Naive B cell (primary cell): ENCODE data around the gene FBXL2. TPM values are rescaled to one million over a fixed set of nuclear protein-coding genes. Genes with fewer than 3 reads are reported as not detected.
A peak's percentile ranks its signal among the peaks of the same experiment; 100 is the strongest.
"Not testable (repeated sequence)": the region's sequence is repeated elsewhere in the genome, so short reads cannot be mapped to it uniquely, and the experiment has no call there.

Experiments
- ATAC-seq, 2 donors: fragments of 150-1000 bp; cut with Tn5 transposase; 2 replicates each; pipeline ENCODE4 v1.10.0; 2021; ENCODE audit warnings: low read depth in 2 of 2, mild to moderate bottlenecking in 2 of 2, moderate library complexity in 2 of 2
- DNase-seq: peaks from one replicate; pipeline ENCODE4 v3.0.0; 2022
- H3K27ac Mint-ChIP-seq, 6 donors: one replicate each; pipeline ENCODE4 v1.8.0; 2020 to 2022; ENCODE audit warnings: mild to moderate bottlenecking in 6 of 6, mixed read lengths in 6 of 6, moderate library complexity in 5 of 6, inconsistent platforms in 2 of 6
- H3K27me3 Mint-ChIP-seq, 3 donors: one replicate each; pipeline ENCODE4 v1.8.0; 2021 to 2022; ENCODE audit warnings: mixed read lengths in 3 of 3, mild to moderate bottlenecking in 1 of 3
- H3K36me3 Mint-ChIP-seq, 2 donors: one replicate each; pipeline ENCODE4 v1.8.0; 2020 to 2022; ENCODE audit warnings: mixed read lengths in 2 of 2, inconsistent platforms in 1 of 2, mild to moderate bottlenecking in 1 of 2
- H3K4me1 Mint-ChIP-seq, 3 donors: one replicate each; pipeline ENCODE4 v1.8.0; 2020 to 2022; ENCODE audit warnings: mixed read lengths in 3 of 3, inconsistent platforms in 1 of 3, mild to moderate bottlenecking in 1 of 3, moderate library complexity in 1 of 3
- H3K4me3 Mint-ChIP-seq, 8 donors: one replicate each; pipeline ENCODE4 v1.8.0; 2020 to 2022; ENCODE audit warnings: mild to moderate bottlenecking in 8 of 8, mixed read lengths in 8 of 8, moderate library complexity in 8 of 8, inconsistent platforms in 2 of 8
- H3K9me3 Mint-ChIP-seq, 7 donors: one replicate each; pipeline ENCODE4 v1.8.0; 2020 to 2022; ENCODE audit warnings: mixed read lengths in 7 of 7, mild to moderate bottlenecking in 5 of 7, inconsistent platforms in 2 of 7, moderate library complexity in 1 of 7
- polyA plus RNA-seq, 6 donors: library from polyadenylated mRNA; unstranded; fragments of 300-500 nt; fragmentation: Illumina TruSeq; gene quantifications; one replicate each; pipeline ENCODE4 v1.2.3, GENCODE V29; 2021; ENCODE audit warnings: low read depth in 6 of 6

Gene FBXL2
- polyA plus RNA-seq, 6 donors from 2014 or later, result 0.09 to 0.36 (median 0.23) TPM; not detected in 2

DNA sequence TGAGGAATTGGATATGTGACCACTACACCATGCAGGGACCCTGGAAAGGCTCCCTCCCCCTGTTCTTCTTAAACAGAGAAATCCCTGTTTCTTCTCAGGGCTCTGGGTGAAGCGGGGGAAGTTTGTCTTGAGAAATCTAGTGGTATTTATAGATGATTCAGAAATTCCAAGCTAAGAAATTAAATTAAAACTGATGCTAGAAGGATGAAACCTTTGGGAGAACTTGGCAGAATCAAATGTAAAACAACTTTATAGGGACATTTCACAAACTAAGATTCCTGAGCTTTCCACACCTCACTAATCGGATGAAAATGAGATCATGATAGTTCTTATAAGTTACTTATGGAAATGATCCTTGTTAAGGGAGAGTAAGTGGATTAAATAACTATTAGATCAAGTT lies 54.2 kb downstream of the FBXL2 start:
- Mint-ChIP-seq H3K36me3 (peaks cover 13 to 15% of the 10 kb centered on the region in 2 donors), H3K27me3 (peaks cover 5 to 7% (median 5%) of the 10 kb centered on the region in 3 donors), H3K4me3 (no peak overlapping the region), H3K27ac (no peak overlapping the region), H3K4me1 (no peaks in the 10 kb centered on the region), H3K9me3 (peaks cover 4 to 43% (median 16%) of the 10 kb centered on the region in 7 donors)
- no peak for DNase-seq
- ATAC-seq, result no peak

DNA sequence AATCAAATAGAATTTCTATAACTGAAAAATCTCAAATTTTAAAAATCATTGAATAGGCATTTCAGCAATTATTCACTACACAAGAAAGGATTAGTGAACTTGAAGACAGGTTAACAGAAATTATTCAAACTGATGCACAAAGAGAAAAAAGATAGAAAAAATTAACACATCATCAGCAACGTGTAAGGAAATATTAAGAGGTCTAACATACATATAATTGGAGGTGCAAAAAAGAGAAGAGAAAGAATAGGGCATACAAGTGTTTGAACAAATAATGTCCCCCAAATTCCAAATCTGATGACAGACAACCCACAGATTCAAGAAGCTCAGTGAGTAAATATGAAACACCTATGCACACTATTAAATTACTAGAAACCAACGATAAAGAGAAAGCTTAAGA lies 57.1 kb downstream of the FBXL2 start:
- ATAC-seq, result no peak
- Mint-ChIP-seq H3K27ac (no peak overlapping the region), H3K27me3 (peaks cover 0 to 5% (median 5%) of the 10 kb centered on the region in 3 donors)

DNA sequence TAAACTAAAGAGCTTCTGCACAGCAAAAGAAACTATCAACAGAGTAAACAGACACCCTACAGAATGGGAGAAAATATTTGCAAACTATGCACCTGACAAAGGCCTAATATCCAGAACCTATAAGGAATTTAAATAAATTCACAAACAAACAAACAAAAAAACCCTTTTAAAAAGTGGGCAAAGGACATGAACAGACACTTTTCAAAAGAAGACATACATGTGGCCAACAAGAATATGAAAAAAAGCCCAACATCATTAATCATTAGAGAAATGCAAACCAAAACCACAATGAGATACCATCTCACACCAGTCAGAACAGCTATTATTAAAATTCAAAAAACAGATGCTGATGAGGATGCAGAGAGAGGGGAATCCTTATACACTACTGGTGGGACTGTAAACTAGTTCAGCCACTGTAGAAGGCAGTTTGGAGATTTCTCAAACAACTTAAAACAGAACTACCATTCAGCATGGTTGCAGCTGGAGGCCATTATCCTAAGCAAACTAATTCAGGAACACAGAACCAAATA lies 61.8 kb downstream of the FBXL2 start:
- Mint-ChIP-seq H3K9me3 (peaks cover 5 to 17% (median 7%) of the 10 kb centered on the region in 7 donors), H3K27ac (peak overlapping the region in 1 of 6 donors; percentile 59)
- H3K4me3 Mint-ChIP-seq, H3K36me3 Mint-ChIP-seq, H3K27me3 Mint-ChIP-seq, ATAC-seq, DNase-seq, H3K4me1 Mint-ChIP-seq: not testable (repeated sequence)

More for the DNA sequence above, 57.1 kb downstream of the FBXL2 start:
- H3K4me1 Mint-ChIP-seq, result no peaks in the 10 kb centered on the region
- no peak for DNase-seq
- peaks cover 5 to 37% (median 16%) of the 10 kb centered on the region in 7 donors for H3K9me3 Mint-ChIP-seq
- H3K4me3 Mint-ChIP-seq, result no peak overlapping the region
- peaks cover 13 to 15% of the 10 kb centered on the region in 2 donors for H3K36me3 Mint-ChIP-seq

DNA sequence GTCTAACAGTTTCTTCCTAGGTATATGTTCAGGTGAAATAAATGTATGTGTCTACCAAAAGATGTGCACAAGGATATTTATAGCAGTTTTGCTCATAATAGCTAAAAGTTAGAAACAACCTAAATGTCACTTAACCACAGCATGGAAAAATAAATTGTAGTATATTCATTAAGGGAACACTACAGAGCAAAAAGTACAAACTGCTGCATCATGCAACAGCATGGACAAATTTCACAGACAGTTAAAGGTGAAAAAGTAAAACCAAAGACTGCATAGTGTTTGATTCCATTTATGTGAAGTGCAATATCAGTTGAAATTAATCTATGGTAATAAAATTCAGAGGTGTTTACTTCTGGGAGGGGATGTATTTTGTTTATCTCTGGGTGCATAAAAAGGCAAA lies 62.5 kb downstream of the FBXL2 start:
- Mint-ChIP-seq H3K27me3 (peaks cover 0 to under 1% (median 0%) of the 10 kb centered on the region in 3 donors), H3K36me3 (peaks cover under 1 to 2% of the 10 kb centered on the region in 2 donors), H3K9me3 (peaks cover 0 to 10% (median 1%) of the 10 kb centered on the region in 7 donors), H3K27ac (peak overlapping the region in 1 of 6 donors; percentile 3), H3K4me3 (no peak overlapping the region), H3K4me1 (no peaks in the 10 kb centered on the region)
- DNase-seq (no peak), ATAC-seq (no peak)

DNA sequence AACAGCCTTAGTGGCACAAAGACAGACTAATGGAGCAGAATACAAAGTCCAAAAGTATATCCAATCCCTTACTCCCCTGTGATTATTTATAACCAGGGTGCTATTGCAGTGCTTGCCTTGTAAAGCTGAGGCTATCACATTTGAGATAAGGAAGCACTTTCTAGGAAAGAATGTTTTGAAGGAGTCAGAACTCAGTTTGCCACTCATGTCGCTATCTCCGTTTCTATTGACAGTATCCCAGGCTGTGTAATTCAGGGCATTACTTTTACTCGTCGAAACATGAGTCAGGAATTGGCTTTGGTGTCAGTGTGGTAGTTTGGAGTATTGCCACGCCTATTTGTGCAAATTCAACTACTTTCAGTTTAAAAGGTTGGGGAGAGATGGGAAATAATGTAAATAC lies 78.4 kb downstream of the FBXL2 start:
- no peak for ATAC-seq
- no peaks in the 10 kb centered on the region for H3K9me3 Mint-ChIP-seq
- H3K4me3 Mint-ChIP-seq, result no peak overlapping the region
- H3K27me3 Mint-ChIP-seq, result peaks cover 0 to 8% (median 8%) of the 10 kb centered on the region in 3 donors
- H3K36me3 Mint-ChIP-seq, result peaks cover 0 to 4% of the 10 kb centered on the region in 2 donors
- H3K27ac Mint-ChIP-seq, result no peak overlapping the region
- H3K4me1 Mint-ChIP-seq, result no peaks in the 10 kb centered on the region
- no peak for DNase-seq

DNA sequence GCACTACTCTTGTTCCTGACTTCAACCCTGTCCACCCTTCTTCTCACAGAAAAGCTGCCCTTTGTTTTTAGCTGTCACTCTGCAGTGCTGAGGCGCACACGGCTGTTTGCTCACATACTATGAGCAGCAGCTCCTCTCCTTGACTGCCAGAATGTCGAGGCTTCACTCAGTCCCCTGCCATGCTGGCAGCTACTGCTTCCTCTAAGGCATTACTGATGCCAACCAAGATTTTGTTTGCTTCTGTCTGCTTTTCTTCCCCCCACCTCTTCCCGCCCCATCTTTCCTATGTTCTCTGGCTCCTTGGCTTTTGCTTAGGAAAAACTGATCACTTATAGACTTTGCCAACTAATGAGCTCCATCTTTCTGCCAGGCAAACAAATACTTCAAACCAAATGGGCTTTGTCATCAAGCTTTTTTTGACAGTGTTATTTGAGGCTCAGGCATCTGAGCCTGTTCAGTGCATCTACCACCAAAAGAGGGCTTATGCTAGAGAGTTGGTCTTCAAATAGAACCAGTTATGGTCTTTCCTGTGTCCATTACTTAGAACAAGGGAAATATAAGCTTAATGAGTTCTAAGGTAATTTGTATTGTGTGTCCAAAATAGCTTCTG lies 81.0 kb downstream of the FBXL2 start:
- H3K9me3 Mint-ChIP-seq, result no peaks in the 10 kb centered on the region
- no peak overlapping the region for H3K4me3 Mint-ChIP-seq

DNA sequence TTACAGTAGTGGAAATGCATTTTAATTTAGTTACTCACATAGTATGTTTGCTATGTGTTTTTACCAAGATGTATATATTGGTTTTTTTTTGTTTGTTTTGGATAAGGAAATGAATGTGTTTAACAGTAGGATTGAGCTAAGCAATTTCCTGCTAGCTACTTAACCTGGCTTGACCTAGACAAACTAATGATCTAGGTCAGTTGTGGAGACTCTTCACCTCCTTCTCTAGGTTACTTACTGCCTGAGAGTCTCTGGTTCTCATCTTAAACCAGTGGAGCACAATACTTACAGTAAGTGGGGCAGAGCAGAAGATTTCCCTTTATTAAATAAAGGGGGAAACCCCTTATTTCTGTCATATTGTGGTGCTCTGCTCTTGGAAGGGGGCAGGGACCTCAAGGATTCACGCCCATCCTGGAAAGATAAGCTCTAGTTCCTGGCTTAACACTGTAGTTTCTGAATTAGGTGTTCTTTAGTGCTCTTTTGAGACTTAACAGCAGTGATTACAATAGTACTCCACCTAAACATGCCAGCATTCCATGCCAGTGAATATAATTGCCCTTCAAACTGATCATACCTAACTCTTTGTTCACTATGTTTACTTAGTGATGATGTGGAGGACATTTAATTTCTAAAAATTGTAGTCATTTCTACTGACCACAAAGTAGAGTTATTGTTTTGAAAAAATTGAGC lies 83.0 kb downstream of the FBXL2 start:
- Mint-ChIP-seq H3K27ac (no peak overlapping the region), H3K9me3 (no peaks in the 10 kb centered on the region), H3K4me3 (no peak overlapping the region)

More for the DNA sequence above, 81.0 kb downstream of the FBXL2 start:
- Mint-ChIP-seq H3K36me3 (peaks cover 0 to 4% of the 10 kb centered on the region in 2 donors), H3K27ac (no peak overlapping the region), H3K27me3 (peaks cover 0 to 8% (median 8%) of the 10 kb centered on the region in 3 donors), H3K4me1 (no peaks in the 10 kb centered on the region)
- no peak for DNase-seq
- ATAC-seq, result no peak

DNA sequence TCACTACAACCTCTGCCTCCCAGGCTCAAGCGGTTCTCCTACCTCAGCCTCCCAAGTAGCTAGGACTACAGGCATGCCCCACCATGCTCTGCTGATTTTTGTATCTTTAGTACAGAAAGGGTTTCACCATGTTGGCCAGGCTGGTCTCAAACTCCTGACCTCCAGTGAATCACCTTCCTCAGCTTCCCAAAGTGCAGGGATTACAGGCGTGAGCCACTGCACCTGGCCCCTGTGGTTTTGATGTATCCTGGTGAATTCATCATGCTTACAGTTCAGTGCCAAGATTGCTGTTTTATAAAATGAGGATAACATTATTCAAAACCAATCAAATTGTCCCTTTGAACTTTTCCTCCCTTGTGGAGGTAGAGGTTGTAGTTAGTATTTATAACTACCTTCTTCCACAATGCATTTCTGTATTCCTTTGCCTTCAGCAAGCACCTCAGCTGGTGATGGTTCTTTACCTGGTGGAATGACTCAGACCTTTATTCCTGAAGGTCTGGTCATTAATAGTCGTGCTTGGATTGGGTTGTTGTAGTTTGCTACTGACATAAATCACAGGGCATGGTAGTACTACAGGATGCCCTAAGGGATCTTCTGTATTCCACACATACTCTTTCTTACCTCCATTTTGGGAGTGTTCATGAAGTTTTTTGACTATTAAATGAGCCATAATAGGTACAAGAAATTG lies 86.0 kb downstream of the FBXL2 start:
- no peaks in the 10 kb centered on the region for H3K36me3 Mint-ChIP-seq
- no peaks in the 10 kb centered on the region for H3K9me3 Mint-ChIP-seq
- DNase-seq (no peak), ATAC-seq (no peak)
- H3K27ac Mint-ChIP-seq, result peak overlapping the region in 1 of 6 donors; percentile 47
- H3K27me3 Mint-ChIP-seq, result peaks cover 0 to 8% (median 2%) of the 10 kb centered on the region in 3 donors
- H3K4me3 Mint-ChIP-seq, result no peak overlapping the region
- H3K4me1 Mint-ChIP-seq, result no peaks in the 10 kb centered on the region

More for the DNA sequence above, 83.0 kb downstream of the FBXL2 start:
- ATAC-seq, result no peak
- H3K36me3 Mint-ChIP-seq, result peaks cover 0 to 4% of the 10 kb centered on the region in 2 donors
- no peaks in the 10 kb centered on the region for H3K4me1 Mint-ChIP-seq
- DNase-seq, result no peak
- peaks cover 0 to 8% (median 8%) of the 10 kb centered on the region in 3 donors for H3K27me3 Mint-ChIP-seq

DNA sequence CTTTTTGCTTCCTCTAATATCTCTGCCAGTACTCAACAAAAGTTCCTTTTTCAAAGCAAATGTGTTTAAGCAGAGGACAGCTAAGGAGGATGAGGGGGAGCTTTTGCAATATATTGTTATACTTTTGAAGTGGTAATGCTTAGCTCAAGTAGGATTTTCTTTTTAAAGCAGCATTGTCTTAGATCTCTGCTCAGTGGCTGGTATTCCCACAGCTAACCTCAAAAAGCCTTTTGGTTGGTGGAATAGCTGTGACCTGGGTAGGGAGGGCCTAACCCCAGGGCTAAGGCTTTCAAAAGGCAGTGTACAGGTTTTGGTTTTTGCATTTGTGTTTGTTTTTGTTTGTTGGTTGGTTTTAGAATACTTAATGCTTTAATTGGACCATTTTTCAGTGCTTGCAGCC lies 86.8 kb downstream of the FBXL2 start:
- DNase-seq, result no peak
- no peaks in the 10 kb centered on the region for H3K9me3 Mint-ChIP-seq

DNA sequence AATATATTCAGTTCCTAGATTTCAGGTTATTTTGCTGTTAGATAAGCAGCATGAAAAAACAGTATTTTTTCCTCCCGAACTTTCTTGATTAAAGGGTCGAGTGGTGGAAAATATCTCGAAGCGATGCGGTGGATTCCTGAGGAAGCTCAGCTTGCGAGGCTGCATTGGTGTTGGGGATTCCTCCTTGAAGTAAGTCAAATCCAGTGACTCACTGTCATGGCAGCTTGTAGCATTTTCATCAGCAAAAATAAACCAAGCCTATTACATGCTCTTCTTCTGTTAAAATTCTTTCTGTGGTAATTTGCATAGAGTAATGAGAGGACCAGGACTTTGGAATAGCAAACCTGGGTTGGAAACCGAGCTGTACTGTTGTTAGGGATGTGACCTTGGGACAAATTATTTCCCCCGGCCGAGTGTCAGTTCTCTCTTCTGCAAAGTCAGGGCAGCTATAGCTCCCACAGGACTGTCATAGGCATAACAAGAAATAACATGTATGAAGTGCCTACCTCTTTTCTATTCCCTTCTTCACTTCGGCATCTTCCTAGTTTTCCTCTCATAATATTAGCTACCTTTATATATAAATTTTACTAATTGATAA lies 87.4 kb downstream of the FBXL2 start:
- Mint-ChIP-seq H3K4me1 (no peaks in the 10 kb centered on the region), H3K27me3 (peaks cover 0 to 14% (median 0%) of the 10 kb centered on the region in 3 donors), H3K27ac (peak overlapping the region in 1 of 6 donors; percentile 39), H3K9me3 (no peaks in the 10 kb centered on the region), H3K36me3 (no peaks in the 10 kb centered on the region), H3K4me3 (no peak overlapping the region)
- no peak for DNase-seq
- no peak for ATAC-seq

More for the DNA sequence above, 86.8 kb downstream of the FBXL2 start:
- Mint-ChIP-seq H3K27me3 (peaks cover 0 to 11% (median 0%) of the 10 kb centered on the region in 3 donors), H3K27ac (peak overlapping the region in 1 of 6 donors; percentile 42), H3K4me1 (no peaks in the 10 kb centered on the region), H3K36me3 (no peaks in the 10 kb centered on the region), H3K4me3 (no peak overlapping the region)
- ATAC-seq, result no peak

DNA sequence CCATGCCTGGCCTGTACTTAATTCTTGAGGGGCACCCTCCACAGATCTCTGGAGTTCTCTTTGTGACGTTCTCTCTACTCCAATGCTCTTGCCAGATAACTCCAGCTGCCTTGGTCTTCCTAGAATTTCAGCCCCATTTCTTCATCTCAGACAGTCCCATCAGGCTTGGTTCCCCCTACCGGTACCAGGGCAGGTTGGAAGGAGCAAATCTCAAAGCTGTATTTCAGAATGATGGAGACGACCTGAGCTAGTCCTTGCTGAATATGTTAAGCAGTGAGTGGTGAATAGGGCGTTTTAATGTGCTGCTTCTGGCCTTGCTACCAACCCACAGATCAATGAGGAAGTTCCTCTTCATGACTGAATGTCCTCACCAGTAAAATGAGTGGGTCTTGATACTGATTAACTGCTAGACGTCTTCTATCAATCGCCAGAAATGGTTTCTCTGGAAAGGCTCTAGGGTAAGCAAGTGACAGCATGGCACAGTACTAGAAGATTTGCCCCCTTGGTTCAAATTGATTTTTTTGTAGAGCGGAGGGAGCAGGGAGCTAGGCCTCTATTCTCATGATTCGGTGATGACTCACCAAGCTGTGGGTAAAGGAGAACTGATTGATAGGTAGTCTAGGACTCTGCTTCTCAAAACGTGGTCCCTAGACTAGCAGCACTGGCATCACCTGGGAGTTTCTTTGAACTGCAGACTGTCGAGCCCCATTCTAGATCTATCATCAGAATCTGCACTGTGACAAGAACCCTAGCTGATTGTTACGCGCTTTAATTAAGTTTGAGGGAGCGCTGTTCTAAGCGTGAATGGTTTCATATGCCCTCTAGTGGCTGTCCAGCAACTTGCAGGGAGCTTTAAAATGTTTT lies 95.2 kb downstream of the FBXL2 start:
- Mint-ChIP-seq H3K4me1 (peaks cover 5 to 6% (median 5%) of the 10 kb centered on the region in 3 donors), H3K27me3 (peaks cover 6 to 31% (median 24%) of the 10 kb centered on the region in 3 donors), H3K9me3 (peaks cover 0 to 7% (median 4%) of the 10 kb centered on the region in 7 donors), H3K4me3 (no peak overlapping the region), H3K27ac (no peak overlapping the region), H3K36me3 (peaks cover 4 to 8% of the 10 kb centered on the region in 2 donors)
- peak; percentile 32 for DNase-seq
- ATAC-seq, result peak; percentile 49 to 61

DNA sequence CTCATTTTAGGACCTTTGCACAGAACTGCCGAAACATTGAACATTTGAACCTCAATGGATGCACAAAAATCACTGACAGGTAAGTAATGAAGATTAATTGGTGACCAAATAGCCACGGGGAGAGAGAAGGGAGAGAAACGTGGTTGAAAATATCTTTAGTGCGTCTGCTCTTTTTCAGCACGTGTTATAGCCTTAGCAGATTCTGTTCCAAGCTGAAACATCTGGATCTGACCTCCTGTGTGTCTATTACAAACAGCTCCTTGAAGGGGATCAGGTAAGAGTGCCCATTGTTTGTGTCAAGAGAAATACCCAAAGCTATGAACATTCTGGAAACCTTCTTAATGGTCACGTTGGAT lies 95.8 kb downstream of the FBXL2 start:
- peaks cover 6 to 26% (median 24%) of the 10 kb centered on the region in 3 donors for H3K27me3 Mint-ChIP-seq
- H3K36me3 Mint-ChIP-seq, result peaks cover 4 to 8% of the 10 kb centered on the region in 2 donors
- no peak overlapping the region for H3K27ac Mint-ChIP-seq
- ATAC-seq (no peak), DNase-seq (no peak)
- peaks cover 0 to 7% (median 4%) of the 10 kb centered on the region in 7 donors for H3K9me3 Mint-ChIP-seq
- peaks cover 5 to 6% (median 5%) of the 10 kb centered on the region in 3 donors for H3K4me1 Mint-ChIP-seq
- H3K4me3 Mint-ChIP-seq, result no peak overlapping the region
